ENCODE results near the gene SORCS2.

DNA sequence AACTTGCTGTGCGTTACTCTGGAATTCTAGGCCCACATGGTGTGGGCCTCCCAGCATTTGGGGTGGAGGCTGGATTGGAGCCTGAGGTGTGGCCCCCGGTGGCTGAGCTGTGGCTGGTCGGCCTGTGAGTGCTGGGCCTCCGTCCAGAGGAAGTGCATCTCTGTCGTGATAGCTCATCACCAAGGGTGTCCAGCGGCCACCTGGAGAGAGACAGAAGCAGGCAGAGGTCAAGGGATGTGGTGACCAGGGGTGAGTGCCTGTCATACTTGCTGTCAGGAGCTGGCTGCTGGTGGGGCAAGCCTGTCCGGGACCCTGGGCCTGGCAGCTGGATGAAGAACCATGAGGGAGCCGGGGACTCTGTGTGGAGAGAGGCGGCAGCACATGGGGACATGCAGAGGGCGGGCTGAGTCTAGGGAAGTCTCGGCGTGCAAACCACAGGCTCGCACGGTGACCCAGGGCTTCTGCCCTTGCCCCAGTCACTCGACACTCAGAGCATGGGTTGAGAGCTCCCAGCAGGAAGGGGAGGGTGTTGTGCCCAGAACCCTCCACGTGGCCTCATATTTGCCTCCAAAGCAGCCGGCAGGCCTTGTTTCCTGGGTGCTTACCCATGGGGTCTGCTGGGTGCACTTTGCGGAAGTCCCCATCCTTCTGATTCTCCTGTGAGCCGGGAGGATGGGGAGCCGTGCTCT, 6.2 kb downstream of the SORCS2 start:
- TF ChIP-seq, protein P1, sequence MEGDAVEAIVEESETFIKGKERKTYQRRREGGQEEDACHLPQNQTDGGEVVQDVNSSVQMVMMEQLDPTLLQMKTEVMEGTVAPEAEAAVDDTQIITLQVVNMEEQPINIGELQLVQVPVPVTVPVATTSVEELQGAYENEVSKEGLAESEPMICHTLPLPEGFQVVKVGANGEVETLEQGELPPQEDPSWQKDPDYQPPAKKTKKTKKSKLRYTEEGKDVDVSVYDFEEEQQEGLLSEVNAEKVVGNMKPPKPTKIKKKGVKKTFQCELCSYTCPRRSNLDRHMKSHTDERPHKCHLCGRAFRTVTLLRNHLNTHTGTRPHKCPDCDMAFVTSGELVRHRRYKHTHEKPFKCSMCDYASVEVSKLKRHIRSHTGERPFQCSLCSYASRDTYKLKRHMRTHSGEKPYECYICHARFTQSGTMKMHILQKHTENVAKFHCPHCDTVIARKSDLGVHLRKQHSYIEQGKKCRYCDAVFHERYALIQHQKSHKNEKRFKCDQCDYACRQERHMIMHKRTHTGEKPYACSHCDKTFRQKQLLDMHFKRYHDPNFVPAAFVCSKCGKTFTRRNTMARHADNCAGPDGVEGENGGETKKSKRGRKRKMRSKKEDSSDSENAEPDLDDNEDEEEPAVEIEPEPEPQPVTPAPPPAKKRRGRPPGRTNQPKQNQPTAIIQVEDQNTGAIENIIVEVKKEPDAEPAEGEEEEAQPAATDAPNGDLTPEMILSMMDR (conservative IDR thresholded peaks at IDR 0.05; ENCODE audit: low read length), result no peak
- TF ChIP-seq EZH2phosphoT487 (IDR thresholded peaks at IDR 0.05; ENCODE audit: borderline replicate concordance, low read depth, low read length), result no peak

Data from OCI-LY7 (cell line).